Gastrocnemius medialis (tissue), 4 donors: ENCODE results near the gene PRKAG3.

Source experiments
- CTCF ChIP-seq, 5 experiments: fragments of 450-650 bp in 3 of 5; fragments of 200-600 bp in 2 of 5; sonication (generic) in 2 of 5; IDR thresholded peaks in 4 of 5; conservative IDR thresholded peaks in 1 of 5; 1 replicate in 4 of 5; 2 replicates in 1 of 5; pipeline ENCODE4 v1.5.1; 2016 to 2019; ENCODE audit warnings: antibody characterized with exemption in 5 of 5, mild to moderate bottlenecking in 3 of 5, moderate library complexity in 3 of 5
- POLR2A ChIP-seq, 2 donors: fragments of 450-650 bp; IDR thresholded peaks; one replicate each; pipeline ENCODE4 v1.6.1; 2017; ENCODE audit warnings: antibody characterized with exemption in 2 of 2, mild to moderate bottlenecking in 2 of 2, moderate library complexity in 2 of 2

GRCh38 chr2:218867900-218868299, 36.3 kb upstream of the PRKAG3 start:
- TF ChIP-seq CTCF (IDR thresholded peaks at IDR 0.05 in 4 of 5, conservative IDR thresholded peaks at IDR 0.05 in 1 of 5) (no peak), POLR2A (IDR thresholded peaks at IDR 0.05) (no peak)
